DMS153 treated with DMSO at 0.1 percent for 48 hours (cell line): ENCODE measurements around the gene CRISPLD2.
"Not testable (repeated sequence)": the region's sequence is repeated elsewhere in the genome, so short reads cannot be mapped to it uniquely, and the experiment has no call there.

Source experiments
- DNase-seq: peaks from one replicate; lab custom pipeline; 2025; ENCODE audit not compliant: unreplicated experiment; lab: John Stamatoyannopoulos, UW

The CRISPLD2 gene

DNA sequence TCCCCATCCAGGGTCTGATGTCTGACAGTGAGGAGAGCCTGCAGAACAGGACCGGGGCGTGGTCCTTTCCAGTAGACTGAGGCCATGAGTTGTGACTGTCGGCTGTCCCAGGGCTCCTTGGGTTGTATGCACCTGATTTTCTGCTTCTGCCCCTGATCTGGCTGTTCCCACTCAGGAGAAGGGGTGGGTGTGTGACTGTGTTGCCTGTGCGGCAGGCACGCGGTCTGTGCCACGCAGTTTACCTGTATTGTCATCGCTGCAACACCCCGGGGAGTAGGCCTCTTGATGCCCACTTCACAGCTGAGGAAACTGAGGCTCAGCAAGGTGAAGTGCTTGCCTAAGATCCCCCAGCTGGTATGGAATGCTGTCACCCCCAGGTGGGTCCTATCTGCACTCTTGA lies 1.4 kb downstream of the CRISPLD2 start:
- no peak for DNase-seq

DNA sequence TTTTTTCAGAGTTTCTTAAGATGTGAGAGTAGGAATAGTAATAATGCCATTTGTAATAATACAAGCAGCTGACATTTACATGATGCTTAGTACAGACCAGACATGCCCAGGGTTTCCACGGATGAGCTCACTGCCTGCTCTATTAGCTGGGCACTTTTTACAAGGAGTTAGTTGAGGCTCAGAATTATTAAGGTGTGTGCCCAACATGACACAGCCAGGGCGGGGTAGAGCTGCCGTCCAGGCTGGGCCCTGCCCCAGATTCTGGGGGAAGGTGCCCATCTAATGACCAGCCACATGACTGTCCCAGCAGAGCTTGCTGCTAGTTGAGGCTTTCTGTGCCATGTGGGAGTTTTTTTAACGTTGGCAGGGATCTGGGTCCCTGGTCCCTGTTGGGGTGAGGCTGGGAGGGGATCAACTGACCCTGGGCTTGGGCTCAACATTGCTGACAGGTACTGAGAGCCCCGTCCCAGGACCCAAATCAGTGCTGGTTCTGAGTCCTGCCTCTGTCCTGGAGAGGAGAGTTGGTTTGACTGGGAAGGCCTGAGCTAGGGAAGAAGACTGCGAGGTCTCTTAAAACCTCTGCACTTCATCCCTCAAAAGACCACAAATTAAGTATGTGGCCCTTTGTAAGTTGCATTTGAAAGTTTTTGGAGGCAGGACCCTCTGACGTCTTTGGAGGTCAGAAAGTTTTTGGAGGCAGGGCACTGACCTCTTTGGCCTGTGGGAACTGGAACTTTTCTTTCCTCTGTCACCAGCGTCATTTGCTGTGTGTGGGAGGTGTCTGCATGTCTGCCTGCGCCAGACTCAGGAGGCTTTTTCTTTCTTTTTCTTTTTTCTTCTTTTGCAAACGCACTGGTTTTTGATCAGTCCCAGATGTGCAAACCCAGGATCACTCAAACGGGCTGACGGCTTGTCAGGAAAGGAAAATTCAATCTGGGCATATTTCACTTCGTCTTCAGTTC lies 2.2 kb downstream of the CRISPLD2 start:
- DNase-seq = no peak

DNA sequence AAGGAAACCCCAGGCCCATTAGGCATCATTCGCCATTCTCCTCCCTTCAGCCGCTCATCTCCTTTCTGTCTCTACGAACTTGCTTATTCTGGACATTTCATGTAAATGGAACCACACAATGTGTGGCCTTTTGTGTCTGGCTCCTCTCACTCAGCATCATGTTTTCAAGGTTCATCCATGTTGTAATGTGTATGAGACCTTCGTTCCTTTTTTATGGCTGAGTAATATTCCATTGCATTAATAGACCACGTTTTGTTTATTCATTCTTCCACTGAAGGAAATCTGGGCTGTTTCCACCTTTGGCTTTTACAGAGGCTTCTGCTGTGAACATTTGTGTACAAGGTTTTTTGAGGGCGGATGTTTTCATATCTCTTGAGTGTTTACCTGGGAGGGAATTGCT lies 3.2 kb downstream of the CRISPLD2 start:
- DNase-seq = no peak

DNA sequence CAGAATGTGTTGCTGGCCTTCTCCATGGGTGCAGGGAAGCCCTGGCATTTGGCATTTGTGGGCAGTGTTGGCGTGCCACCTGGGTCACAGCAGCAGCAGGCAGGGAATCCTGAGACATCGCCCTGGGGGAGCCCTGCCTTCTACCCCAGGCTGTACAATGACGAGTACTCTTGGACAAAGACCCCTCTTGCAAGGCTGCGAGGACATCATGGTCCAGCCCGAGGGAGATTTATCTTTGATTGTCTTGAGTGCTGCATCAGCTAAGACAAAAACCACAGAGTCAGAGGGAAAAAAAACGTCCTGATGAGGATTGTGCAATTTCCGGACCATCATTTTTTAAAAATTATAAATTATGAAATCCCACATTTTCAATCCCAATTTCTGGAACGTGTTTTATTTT lies 3.7 kb downstream of the CRISPLD2 start:
- DNase-seq = no peak

DNA sequence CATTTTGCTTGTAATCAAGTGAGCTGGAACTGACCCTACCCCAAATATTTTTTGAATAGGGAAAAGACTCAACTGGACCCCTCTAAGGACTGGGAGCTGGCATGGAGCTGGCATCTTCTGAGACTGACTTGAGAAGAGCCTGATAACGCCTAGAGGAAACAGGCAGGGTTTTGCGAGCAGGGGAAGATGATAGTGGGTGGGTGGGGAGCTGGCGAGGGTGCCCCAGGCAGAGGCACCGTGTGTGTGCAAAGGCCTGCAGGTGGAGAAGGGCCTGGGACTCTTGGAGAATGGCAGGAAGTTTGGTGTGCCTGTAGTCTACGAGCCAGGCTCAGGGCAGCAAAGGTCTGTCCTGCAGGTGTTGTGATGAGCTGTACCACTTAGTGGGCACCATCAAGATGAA lies 4.1 kb downstream of the CRISPLD2 start:
- no peak for DNase-seq

DNA sequence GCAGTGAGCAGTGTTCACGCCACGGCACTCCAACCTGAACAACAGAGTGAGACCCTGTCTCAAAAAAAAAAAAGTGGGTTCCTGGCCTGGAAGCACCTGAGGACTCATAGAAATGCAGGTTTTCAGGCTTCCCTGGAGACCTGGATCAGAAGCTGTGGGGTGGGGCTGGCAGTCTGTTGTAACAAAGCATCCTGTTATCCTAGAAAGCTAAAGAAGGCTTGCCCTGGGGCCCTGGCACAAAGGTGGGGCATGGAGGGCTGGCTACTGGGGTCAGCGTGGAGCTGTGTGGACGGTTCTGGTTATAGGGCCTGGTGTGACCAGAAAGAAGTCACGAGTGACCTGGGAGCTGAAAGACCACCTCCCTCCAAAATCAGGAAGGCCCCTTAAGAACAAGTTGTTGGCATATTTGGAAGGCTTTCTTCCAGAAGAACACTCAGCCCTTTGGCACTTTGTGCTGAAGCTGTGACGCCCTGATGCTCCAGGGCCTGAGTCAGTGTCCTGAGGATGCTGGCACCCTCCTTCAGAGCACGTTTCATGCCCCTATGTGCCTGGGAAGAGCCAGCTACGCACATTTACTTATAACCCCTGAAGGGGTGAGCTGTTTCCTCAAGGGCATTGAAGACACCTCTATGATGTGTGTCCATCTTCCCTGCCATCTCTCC lies 6.2 kb downstream of the CRISPLD2 start:
- DNase-seq = no peak

DNA sequence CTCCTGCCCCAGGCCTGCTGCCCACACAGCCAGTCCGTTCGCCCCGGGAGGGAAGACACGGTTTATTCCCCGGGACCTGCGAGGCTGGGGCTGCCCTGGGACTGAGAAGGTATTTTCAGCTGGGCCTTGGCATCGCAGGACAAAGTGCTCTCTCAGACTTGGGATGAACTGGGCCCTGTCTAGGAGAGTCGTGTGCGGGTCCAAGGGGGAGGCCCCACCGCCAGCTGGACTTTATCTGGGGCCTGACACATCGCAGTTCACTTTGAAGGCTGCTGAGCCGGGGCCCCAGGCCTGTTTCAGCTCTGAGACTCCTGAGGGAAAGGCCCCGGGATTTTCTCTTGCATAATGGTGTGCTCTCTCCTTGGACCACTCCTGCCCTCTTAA lies 6.8 kb downstream of the CRISPLD2 start:
- no peak for DNase-seq

DNA sequence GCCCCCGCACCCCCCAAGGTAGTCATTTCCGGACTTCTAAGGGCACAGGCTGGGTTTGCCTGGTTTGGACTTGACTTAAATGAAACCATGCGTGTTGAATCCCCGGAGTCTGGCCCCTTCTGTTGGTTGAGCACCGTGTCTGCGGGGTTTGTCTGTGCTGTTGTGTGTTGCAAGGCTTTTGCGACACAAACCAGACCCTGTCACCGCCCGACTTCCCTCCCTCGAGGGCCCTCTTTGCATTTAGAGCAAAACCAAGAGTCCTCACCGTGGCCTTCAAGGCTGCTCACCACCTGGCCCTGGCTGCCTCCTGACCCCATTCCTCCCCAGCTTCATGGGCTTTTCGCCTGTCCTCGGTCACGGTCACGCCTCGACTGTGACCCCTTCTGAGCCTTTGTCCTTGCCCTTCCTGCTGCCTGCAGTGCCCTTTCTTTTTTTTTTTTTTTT lies 7.4 kb downstream of the CRISPLD2 start:
- no peak for DNase-seq

DNA sequence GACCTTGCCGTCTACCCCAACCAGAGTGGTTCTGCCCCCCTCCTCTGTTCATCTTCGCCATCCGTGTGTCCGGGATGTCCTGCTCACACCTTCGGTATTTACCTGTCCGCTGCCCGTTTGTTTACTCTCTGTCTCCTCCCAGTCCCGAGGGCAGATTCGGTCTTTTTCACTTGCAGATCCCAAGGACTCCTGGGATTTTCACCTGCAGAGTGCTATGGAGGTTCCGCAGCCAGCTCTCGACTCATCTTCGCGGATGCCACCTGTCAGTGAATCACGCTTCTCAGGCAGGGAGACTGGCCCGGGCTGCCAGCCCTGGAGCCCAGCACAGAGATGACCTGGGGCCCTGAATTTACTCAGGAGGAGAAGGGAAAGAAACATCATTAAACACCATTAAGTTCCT lies 8.1 kb downstream of the CRISPLD2 start:
- no peak for DNase-seq

DNA sequence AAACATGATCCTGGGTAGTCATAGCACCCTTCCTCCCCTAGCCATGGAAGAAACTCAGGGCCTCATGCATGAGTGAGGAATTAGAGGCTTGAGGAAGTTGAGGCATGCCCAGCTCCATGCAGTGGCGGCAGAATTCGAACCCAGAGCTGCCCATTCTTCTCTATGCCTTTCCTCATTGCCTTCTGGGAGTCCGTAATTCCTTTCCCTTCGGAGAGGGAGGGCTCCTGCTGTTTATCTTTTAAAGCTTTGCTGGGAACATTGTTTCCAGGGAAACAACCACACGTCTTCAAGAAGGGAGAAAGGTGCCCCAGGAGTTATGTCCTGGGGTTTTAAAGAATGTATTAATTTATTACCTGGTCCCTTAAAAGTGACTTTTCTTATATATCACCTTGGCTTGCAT lies 8.5 kb downstream of the CRISPLD2 start:
- DNase-seq = no peak

DNA sequence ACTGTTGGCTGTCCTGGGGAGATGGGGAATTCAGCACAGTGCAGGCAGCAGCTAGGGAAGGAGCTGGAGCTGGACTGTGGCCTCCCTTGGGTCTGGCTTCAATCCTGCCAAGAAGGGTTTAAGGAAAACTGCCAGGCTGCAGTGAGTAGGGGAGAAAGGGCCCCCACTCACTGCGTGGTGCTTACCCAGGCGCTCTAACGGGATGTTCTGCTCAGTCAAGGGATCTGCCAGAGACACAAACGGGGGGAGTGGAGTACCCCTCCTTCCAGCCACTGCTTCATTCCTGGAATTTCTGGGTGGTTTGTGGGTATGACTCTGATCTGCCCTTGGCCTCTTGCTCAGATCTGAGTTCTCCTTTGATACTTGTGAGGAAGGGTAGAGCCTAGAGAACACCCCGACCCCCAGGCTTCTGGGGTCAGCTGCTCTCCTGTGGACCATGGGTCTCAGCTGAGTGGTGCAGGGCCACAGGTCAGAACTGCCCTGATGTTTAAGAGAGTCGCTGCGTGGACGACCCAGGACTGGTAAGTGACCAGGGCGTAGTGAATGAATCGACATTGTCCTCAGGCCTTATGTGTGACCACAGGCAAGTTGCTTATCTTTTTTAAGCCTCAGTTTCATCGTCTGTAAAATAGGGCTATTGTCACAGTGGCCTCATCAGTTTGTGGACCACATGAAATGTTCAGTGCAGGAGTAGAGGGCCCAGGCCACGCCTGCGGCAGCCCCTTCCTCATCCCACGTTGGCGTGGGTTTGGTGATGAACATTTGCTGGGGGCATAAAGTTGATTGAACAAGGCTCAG lies 9.6 kb downstream of the CRISPLD2 start:
- DNase-seq = no peak

DNA sequence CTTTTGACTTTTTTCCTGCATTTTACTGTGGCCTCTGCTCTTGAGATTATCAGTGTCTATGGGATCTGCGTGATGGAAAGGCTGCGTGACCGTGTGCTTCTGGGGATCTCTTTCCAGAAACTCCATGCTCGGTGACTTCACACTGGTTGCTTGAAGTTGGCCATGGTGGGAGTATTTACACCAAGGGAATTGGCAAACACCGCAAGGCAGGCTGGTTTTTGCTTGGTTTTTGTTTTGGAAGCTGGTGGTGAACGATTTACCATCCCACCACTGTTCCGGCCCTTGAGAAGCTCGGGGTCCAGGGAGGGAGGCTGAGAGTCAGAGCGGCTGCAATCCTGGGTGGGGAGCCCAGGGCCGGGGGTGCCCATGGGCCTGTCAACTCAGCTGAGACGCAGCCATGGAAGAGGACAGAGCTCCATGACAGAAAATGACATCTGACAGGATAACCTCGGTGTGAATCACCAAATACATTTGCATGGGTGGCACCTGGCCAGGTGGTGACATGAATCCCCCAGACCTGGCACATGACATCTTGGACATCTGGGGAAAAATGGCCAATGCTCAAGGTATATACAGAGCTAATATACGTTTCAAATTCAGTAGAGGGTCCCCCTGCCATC lies 11.1 kb downstream of the CRISPLD2 start:
- no peak for DNase-seq

DNA sequence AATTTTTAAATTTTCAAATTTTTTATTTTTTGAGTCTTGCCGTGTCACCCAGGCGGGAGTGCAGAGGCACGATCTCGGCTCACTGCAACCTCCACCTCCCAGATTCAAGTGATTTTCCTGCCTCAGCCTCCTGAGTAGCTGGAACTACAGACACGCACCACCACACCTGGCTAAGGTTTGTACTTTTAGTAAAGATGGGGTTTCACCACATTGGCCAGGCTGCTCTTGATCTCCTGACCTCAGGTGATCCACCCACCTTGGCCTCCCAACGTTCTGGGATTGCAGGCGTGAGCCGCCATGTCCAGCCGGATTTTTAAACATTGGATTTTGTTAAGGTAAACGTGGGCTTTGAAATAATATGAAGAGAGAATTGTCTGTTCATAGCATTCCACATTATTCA lies 11.9 kb downstream of the CRISPLD2 start:
- not testable (repeated sequence) for DNase-seq

DNA sequence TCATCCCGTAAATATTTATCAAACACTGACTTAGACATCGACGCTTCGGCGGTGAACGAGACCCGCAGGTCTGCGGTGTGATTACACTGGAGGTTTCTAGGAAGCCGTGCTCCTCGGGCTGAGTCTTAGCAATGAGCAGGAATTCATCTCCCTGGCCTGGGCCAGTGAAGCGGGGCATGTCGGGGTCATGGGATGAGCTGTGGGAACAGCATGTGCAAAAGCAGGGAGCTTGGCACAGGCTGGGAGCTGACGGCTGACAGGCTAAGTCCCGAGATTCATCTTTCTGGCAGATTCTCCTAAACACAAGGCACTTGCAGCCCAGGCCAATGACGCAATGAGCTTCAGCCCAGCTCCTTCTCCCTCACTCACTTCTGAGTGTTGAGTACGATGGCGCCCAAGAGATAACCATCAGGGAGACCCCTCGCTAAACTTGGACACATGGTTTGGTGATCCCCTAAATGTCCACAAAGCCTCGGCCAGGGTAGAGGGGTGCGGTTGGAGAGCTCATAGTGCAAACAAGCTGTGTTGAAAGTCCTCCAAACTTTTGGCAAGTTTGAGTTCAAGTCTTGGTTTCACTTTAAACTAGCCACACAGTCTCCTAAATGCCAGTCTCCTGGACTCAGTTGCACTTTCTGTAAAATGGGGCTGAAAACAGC lies 12.8 kb downstream of the CRISPLD2 start:
- no peak for DNase-seq

DNA sequence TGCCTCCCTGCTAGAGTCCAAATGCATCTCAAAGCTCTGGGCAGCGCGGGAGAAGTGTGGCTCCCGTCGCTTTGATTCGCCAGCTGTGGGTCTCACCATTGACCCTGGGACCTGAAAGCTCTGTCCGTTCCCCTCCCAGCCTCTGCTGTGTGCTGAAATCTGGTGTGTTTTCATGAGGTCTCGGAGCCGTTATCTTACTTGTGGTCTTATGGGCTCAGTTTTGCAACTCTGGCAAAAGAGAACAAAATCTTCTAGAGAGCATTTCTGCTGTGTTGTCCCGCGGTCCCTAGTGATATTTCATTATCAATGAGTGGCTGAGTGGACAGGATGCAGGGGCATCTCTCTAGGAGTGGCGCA lies 13.3 kb downstream of the CRISPLD2 start:
- DNase-seq = no peak

DNA sequence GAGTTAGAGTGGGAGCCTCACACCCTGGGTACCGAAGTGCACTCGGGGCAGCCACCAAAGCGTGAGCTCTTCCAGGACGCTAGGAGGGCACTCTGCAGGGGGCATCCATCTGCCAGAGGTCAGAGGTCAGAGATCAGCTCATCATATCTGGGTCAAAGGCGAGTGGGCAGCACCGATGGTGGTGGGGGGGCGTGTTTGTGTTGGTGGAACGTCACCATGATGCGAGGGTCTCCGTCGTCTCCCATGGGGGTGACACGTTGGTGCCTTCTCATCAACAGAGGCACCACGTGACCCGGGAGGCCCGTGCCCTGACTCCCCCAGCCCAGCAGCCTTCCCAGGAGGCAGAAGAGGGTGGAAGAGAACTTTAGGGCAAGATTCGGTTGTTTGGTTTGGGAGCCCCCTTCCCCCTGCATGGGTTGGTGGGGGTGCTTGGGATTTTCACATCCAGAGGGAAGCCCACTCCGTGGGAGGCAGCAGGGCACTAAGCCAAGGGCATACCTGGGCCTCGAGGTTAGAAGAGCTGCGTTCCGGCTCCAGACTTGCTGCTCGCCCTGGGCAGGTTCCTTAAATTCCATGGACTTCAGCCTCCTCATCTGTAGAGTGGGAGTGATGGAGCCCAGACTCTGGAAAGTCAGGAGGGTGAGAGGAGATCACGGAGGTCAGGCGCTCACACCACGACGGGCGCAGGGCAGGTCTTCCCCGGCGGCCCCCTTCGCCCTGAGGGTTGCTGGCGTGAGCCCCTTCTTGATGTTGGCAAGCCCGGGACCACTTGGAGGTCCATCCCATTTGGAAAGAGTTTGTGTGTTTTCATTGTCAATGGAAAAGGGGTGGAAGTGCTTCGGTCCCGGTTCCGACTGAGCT lies 14.0 kb downstream of the CRISPLD2 start:
- no peak for DNase-seq

DNA sequence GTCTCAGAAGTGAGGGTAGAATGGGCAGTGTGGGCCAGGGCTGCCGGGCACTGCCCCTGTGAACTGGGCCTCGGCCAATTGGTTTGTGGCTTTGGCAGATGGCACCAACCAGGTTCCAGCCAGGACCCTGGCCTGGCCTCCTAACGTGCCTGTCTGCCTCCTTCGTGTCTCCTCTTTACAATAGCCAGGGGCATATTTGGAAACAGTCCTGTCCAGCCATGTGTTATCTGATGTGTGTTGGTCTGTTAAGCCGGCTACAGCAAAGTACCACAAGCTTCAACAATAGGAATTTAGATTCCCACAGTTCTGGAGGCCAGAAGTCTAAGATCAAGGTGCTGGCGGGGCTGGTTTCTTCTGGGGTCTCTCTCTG lies 14.6 kb downstream of the CRISPLD2 start:
- DNase-seq = no peak

DNA sequence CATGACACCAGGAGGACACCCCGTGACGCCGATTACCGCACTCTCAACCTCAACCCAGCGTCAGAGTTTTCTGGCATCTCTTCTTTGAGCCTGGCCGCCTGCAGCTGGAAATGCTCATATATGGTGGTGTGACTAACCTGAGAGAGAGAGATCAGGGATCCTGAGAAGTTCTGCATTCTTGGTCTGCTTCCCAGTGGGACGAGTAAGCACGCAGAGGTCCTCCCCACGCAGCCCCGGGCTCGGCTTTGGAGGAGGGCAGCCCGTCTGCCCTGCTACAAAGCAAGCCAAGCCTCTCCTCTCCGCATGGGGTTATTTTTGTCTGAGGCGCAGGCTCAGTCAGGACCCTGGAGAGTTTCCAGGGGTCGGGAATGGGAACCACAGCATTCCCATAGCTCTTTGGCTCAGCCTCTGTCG lies 16.5 kb downstream of the CRISPLD2 start:
- no peak for DNase-seq

DNA sequence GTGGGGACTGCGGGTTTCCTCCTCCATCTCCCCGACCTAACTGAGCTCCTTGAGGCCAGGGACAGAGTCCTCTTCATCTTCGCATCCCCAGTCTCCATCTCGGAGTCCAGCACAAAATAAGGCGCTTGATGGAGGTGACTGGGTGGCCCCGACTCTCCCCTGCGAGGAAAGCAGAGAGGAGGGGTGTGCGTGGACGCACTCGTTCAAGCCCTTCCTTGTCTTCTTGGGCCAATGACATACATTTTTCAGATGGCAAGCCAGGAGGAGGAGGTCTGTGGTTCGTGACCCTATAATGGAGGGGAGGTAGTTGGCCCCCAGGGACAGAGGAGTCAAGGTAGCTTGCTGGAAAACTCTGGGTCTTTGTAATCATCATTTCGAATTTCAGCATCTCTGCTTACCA lies 17.2 kb downstream of the CRISPLD2 start:
- DNase-seq = no peak
